ENCODE data around the gene LAMA2.

LAMA2 gene

DNA sequence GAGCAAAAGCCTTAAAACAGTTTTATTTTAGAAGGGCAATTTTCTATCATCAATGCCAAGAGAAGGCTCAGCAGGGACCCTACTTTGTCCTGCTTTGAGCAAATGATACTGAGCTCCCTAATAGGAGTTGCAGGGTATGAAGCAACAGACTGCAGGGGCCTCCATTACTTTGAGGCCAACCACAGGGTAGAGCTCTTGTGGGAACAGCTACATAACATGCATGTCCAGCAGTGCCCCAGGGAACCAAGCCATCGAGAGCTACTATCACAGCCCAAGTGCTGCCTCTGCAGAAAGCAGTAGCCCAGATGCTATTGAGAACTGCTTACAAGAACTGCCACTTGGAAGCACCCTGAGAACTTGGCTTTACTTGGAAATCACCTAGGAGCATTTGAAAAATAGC is 222.1 kb downstream of the LAMA2 start:
- no peak overlapping the region for H3K4me3 ChIP-seq (ENCODE audit: low read depth, low read length)
- TF ChIP-seq, protein P1, sequence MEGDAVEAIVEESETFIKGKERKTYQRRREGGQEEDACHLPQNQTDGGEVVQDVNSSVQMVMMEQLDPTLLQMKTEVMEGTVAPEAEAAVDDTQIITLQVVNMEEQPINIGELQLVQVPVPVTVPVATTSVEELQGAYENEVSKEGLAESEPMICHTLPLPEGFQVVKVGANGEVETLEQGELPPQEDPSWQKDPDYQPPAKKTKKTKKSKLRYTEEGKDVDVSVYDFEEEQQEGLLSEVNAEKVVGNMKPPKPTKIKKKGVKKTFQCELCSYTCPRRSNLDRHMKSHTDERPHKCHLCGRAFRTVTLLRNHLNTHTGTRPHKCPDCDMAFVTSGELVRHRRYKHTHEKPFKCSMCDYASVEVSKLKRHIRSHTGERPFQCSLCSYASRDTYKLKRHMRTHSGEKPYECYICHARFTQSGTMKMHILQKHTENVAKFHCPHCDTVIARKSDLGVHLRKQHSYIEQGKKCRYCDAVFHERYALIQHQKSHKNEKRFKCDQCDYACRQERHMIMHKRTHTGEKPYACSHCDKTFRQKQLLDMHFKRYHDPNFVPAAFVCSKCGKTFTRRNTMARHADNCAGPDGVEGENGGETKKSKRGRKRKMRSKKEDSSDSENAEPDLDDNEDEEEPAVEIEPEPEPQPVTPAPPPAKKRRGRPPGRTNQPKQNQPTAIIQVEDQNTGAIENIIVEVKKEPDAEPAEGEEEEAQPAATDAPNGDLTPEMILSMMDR (IDR thresholded peaks at IDR 0.05; ENCODE audit: low read depth, low read length), result no peak

DNA sequence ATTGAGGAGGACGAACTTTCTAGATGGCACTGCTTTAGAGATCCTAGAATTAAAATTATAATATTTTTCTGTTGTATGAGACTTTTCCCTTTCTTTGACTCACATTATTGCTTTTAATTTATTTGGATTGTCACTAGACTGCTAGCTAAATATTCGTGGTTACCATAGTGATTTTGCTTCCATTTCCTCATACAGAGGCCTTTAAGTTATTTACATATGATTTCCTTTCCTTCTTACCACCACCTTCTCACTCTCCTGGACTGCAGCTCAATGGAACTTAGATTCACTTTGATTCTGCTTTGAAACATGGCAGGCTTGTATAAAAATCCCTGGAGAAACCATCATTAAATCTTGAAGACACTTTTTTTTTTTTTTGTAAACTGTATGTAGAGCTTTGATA is 222.9 kb downstream of the LAMA2 start:
- H3K4me3 ChIP-seq (ENCODE audit: low read depth, low read length), result no peak overlapping the region
- TF ChIP-seq, protein P1 (IDR thresholded peaks at IDR 0.05; ENCODE audit: low read depth, low read length), result no peak

- no peak overlapping the region for H3K4me3 ChIP-seq (ENCODE audit: low read depth, low read length)
- TF ChIP-seq, protein P1 (IDR thresholded peaks at IDR 0.05; ENCODE audit: low read depth, low read length), result no peak
Observed at GRCh38 chr6:129108337-129108736, 225.4 kb downstream of the LAMA2 start.

DNA sequence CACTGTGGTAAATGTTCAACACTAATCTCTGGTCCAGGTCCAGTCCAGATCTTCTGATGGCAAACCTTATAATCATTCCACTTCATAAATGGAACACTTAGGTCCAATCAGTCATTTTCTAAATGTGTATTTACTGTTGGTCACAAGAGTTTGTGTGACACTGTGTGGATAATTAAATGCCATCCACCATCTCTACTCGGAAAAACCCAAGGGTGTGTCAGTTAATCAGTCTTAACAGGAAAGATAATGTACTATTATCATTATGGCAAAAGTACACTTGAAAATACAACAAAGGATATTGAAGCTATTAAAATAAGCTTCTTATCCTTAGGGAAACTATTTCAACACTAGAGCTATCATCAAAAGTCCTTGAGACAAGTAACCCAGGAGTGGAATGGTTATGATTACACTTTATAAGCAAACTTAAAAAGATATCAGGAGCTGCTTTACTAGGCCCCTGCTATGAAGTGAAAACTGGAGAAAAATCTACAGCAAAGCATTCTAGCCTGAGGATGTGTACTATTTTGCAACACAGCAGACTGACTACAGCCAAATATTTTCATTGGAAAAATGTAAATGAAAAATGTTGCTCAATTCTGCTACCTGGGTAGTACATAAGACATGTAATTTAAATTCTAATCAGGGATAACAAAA is 227.9 kb downstream of the LAMA2 start:
- no peak overlapping the region for H3K4me3 ChIP-seq (ENCODE audit: low read depth, low read length)
- TF ChIP-seq, protein P1 (IDR thresholded peaks at IDR 0.05; ENCODE audit: low read depth, low read length), result no peak

DNA sequence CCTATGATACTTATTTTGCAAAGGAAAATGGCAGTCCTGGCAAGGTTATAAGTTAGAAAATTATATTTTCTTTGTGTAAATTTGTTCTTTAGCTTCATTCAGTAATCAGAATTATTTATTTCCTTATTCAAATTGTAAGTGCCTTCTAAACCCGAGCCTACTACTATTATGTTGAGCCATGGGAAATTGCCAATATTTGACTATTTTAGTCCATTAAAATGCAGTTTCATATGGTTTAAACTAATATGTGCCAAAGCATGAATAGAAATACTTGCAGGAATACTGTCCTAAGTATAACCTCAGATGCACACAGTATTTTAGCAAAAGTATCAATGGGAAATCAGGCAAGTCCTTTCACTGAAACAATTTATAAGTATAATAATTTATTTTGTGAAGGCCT is 228.4 kb downstream of the LAMA2 start:
- TF ChIP-seq, protein P1 (IDR thresholded peaks at IDR 0.05; ENCODE audit: low read depth, low read length), result no peak

DNA sequence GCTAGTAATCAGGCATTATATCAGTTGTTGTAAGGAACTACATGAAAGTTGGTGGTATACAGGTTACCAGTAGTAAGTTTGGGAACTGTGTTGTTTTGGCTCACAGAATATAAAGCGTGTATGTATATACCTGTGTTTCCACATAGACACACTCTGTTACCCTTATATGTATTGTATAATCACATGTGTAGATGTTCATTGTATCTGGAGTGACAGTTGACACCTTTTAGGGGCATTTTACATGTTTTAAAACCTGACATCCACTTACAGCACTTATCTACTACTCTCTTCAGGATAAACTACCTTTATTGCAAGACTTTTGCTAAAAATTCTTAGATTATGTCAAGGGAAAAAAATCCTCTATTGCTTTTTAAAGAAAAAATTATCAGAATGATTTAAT is 228.9 kb downstream of the LAMA2 start:
- TF ChIP-seq, protein P1 (IDR thresholded peaks at IDR 0.05; ENCODE audit: low read depth, low read length), result no peak

More for the DNA sequence above, 228.4 kb downstream of the LAMA2 start:
- H3K4me3 ChIP-seq (ENCODE audit: low read depth, low read length), result no peak overlapping the region

DNA sequence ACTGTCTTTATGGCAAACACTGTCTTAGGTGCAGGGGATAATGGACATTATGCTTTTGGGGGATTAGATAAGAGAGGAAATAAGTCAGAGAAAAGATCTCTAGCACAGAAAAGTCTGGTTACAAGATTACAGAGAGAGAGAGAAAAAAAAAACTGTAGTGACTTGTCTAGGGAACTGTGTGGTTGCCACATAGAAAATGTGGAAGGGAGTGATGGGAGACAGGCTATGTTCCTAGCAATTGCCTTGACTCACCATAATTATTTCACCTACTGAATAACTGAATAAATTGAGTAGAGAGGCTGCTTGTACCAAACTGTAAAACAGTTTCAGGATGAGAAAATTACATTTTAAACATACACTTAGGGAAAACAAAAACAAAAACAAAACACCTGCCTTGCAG is 229.7 kb downstream of the LAMA2 start:
- TF ChIP-seq, protein P1 (IDR thresholded peaks at IDR 0.05; ENCODE audit: low read depth, low read length), result no peak
- no peak overlapping the region for H3K4me3 ChIP-seq (ENCODE audit: low read depth, low read length)

More for the DNA sequence above, 228.9 kb downstream of the LAMA2 start:
- no peak overlapping the region for H3K4me3 ChIP-seq (ENCODE audit: low read depth, low read length)
